Endodermal cell (in vitro differentiated cells): ENCODE measurements around the gene SLC1A7. TPM values are rescaled to one million over a fixed set of nuclear protein-coding genes. Genes with fewer than 3 reads are reported as not detected.

Experiments
- DNase-seq: peaks from one replicate; pipeline ENCODE4 v3.0.0-alpha.2; 2017
- H3K27ac ChIP-seq: 2 replicates; pipeline ENCODE4 v1.5.1; 2013; ENCODE audit warnings: mild to moderate bottlenecking, low read depth, low read length, moderate library complexity
- H3K27me3 ChIP-seq: 2 replicates; pipeline ENCODE4 v1.6.1; 2013; ENCODE audit warnings: mild to moderate bottlenecking, low read length, moderate library complexity; ENCODE audit not compliant: insufficient read depth, control insufficient read depth, poor library complexity, severe bottlenecking
- H3K36me3 ChIP-seq: 2 replicates; pipeline ENCODE4 v1.7.0; 2013; ENCODE audit warnings: mild to moderate bottlenecking, low read length, moderate library complexity; ENCODE audit not compliant: control insufficient read depth, insufficient read depth
- H3K4me1 ChIP-seq: one replicate; pipeline ENCODE4 v1.7.0; 2013; ENCODE audit warnings: low read length; ENCODE audit not compliant: control insufficient read depth, insufficient read depth
- H3K4me3 ChIP-seq: 2 replicates; pipeline ENCODE4 v1.5.1; 2013; ENCODE audit warnings: mild to moderate bottlenecking, low read length, moderate library complexity
- H3K9ac ChIP-seq: 2 replicates; pipeline ENCODE4 v1.6.1; 2013; ENCODE audit warnings: mild to moderate bottlenecking, low read length, moderate library complexity; ENCODE audit not compliant: poor library complexity, severe bottlenecking; ENCODE audit errors: extremely low read depth
- H3K9me3 ChIP-seq: 2 replicates; pipeline ENCODE4 v1.6.1; 2013; ENCODE audit warnings: mild to moderate bottlenecking, low read length, moderate library complexity; ENCODE audit not compliant: control insufficient read depth
- H3K27ac Mint-ChIP-seq: 2 replicates; pipeline ENCODE4 v1.8.0; 2020; ENCODE audit warnings: mixed read lengths
- H3K27me3 Mint-ChIP-seq: 2 replicates; pipeline ENCODE4 v1.8.0; 2021; ENCODE audit warnings: mild to moderate bottlenecking, mixed read lengths; ENCODE audit not compliant: insufficient read depth
- H3K36me3 Mint-ChIP-seq: 2 replicates; pipeline ENCODE4 v1.8.0; 2020; ENCODE audit warnings: low read depth, mixed read lengths
- H3K4me1 Mint-ChIP-seq: 2 replicates; pipeline ENCODE4 v1.8.0; 2020; ENCODE audit warnings: mixed read lengths
- H3K4me3 Mint-ChIP-seq: 2 replicates; pipeline ENCODE4 v1.8.0; 2020; ENCODE audit warnings: mild to moderate bottlenecking, moderate library complexity, mixed read lengths
- H3K9me3 Mint-ChIP-seq: 2 replicates; pipeline ENCODE4 v1.8.0; 2020; ENCODE audit warnings: mild to moderate bottlenecking, mixed read lengths
- WGBS, 2 experiments: methylation state at CpG; one replicate each; pipeline versions ENCODE4 v1.1.5 to v1.1.7; 2013; ENCODE audit warnings: missing lambda C conversion rate in 2 of 2, mixed read lengths in 1 of 2; ENCODE audit not compliant: insufficient coverage in 1 of 2, insufficient read length in 1 of 2; 5-methylcytosine and 5-hydroxymethylcytosine counted together
- total RNA-seq, 2 donors: library from RNA; stranded (reverse); fragmentation: NEBNext Ultra II Directional in 1 of 2; extraction: Animal tissue kit (Norgen Biotek cat#: 25700) in 1 of 2; gene quantifications; 2 replicates in 1 of 2; 3 replicates in 1 of 2; pipeline ENCODE4 v1.2.1, GENCODE V29; 2021
- TF ChIP-seq, protein P1 (sequence below): fragments of 200-600 bp; sonication (generic); conservative IDR thresholded peaks from 2 replicates; pipeline ENCODE4 v1.5.0; 2021; ENCODE audit warnings: antibody characterized with exemption, mild to moderate bottlenecking

The SLC1A7 gene
- total RNA-seq, 2 donors from 2014 or later = 1.7 to 2.3 TPM

DNA sequence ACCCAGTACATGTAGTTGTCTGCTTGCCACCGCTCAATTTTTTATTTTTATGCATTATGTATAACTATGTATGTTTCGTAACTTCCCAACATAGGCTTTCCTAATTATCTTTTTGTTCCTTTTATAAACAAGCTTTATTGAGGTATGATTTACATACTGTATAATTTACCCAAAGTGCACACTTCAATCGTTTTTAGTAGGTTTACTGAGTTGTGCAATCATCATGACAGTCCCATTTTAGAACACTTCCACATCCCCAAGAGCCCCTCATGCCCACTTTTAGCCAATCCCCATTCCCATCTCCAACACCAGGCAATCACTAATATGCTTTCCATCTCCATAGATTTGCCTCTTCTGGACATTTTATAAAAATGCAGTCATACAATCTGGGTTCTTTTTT is 14.3 kb upstream of the SLC1A7 start:
- peaks cover 4% of the 10 kb centered on the region for H3K4me1 Mint-ChIP-seq
- TF ChIP-seq, protein P1, sequence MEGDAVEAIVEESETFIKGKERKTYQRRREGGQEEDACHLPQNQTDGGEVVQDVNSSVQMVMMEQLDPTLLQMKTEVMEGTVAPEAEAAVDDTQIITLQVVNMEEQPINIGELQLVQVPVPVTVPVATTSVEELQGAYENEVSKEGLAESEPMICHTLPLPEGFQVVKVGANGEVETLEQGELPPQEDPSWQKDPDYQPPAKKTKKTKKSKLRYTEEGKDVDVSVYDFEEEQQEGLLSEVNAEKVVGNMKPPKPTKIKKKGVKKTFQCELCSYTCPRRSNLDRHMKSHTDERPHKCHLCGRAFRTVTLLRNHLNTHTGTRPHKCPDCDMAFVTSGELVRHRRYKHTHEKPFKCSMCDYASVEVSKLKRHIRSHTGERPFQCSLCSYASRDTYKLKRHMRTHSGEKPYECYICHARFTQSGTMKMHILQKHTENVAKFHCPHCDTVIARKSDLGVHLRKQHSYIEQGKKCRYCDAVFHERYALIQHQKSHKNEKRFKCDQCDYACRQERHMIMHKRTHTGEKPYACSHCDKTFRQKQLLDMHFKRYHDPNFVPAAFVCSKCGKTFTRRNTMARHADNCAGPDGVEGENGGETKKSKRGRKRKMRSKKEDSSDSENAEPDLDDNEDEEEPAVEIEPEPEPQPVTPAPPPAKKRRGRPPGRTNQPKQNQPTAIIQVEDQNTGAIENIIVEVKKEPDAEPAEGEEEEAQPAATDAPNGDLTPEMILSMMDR = no peak
- no peak overlapping the region for H3K4me3 Mint-ChIP-seq
- H3K27ac Mint-ChIP-seq = no peak overlapping the region
- 87% methylated on average over 2 of the region's 3 CpGs; no CpG with 5 or more reads in 1 of the 2 experiments for WGBS, 2 experiments
- no peaks in the 10 kb centered on the region for H3K36me3 Mint-ChIP-seq
- Histone ChIP-seq H3K36me3 (no peaks in the 10 kb centered on the region), H3K4me3 (no peak overlapping the region), H3K27ac (no peak overlapping the region), H3K9me3 (no peaks in the 10 kb centered on the region), H3K4me1 (no peaks in the 10 kb centered on the region), H3K27me3 (no peaks in the 10 kb centered on the region), H3K9ac (no peak overlapping the region)
- H3K9me3 Mint-ChIP-seq = no peaks in the 10 kb centered on the region
- peaks cover 4% of the 10 kb centered on the region for H3K27me3 Mint-ChIP-seq
- no peak for DNase-seq

- no peak overlapping the region for H3K27ac ChIP-seq
- DNase-seq = no peak
- Mint-ChIP-seq H3K27ac (no peak overlapping the region), H3K4me1 (peaks cover 4% of the 10 kb centered on the region), H3K27me3 (peaks cover 4% of the 10 kb centered on the region), H3K4me3 (no peak overlapping the region), H3K36me3 (no peaks in the 10 kb centered on the region), H3K9me3 (no peaks in the 10 kb centered on the region)
- H3K9ac ChIP-seq = no peak overlapping the region
- no peaks in the 10 kb centered on the region for H3K9me3 ChIP-seq
- WGBS, 2 experiments = 90 to 92% methylated on average over 6 to 7 of the region's 7 CpGs
- no peak overlapping the region for H3K4me3 ChIP-seq
- no peaks in the 10 kb centered on the region for H3K27me3 ChIP-seq
- TF ChIP-seq, protein P1 = no peak
- no peaks in the 10 kb centered on the region for H3K36me3 ChIP-seq
- no peaks in the 10 kb centered on the region for H3K4me1 ChIP-seq
Observed at GRCh38 chr1:53155945-53156344, 13.5 kb upstream of the SLC1A7 start.

- Mint-ChIP-seq H3K4me1 (peaks cover 4% of the 10 kb centered on the region), H3K4me3 (no peak overlapping the region), H3K36me3 (no peaks in the 10 kb centered on the region), H3K27me3 (peaks cover 4% of the 10 kb centered on the region), H3K27ac (no peak overlapping the region), H3K9me3 (no peaks in the 10 kb centered on the region)
- no peak overlapping the region for H3K4me3 ChIP-seq
- H3K27me3 ChIP-seq = no peaks in the 10 kb centered on the region
- no peaks in the 10 kb centered on the region for H3K36me3 ChIP-seq
- H3K9me3 ChIP-seq = no peaks in the 10 kb centered on the region
- no peak overlapping the region for H3K9ac ChIP-seq
- H3K27ac ChIP-seq = no peak overlapping the region
- TF ChIP-seq, protein P1 = peak; percentile 17
- no peaks in the 10 kb centered on the region for H3K4me1 ChIP-seq
- DNase-seq = no peak
- WGBS, 2 experiments = 94 to 100% methylated on average over 1 of the region's 1 CpG
Observed at GRCh38 chr1:53155534-53155933, 13.1 kb upstream of the SLC1A7 start.
